Liver (tissue), 9 donors: ENCODE data around the gene ZDHHC14. TPM values are rescaled to one million over a fixed set of nuclear protein-coding genes. Genes with fewer than 3 reads are reported as not detected.
A peak's percentile ranks its signal among the peaks of the same experiment; 100 is the strongest.

Experiments
- DNase-seq: peaks from one replicate; pipeline ENCODE4 v3.0.0-alpha.2; 2017; ENCODE audit warnings: low spot score
- H3K27ac ChIP-seq, 2 donors: one replicate each; pipeline ENCODE4 v1.7.0; 2013; ENCODE audit warnings: inconsistent platforms in 2 of 2, low read length in 2 of 2, control low read depth in 1 of 2, low read depth in 1 of 2, mild to moderate bottlenecking in 1 of 2
- H3K27me3 ChIP-seq, 4 donors: one replicate each; pipeline versions ENCODE4 v1.6.1 to v1.7.0; 2013; ENCODE audit warnings: low read length in 3 of 4, inconsistent platforms in 1 of 4, mild to moderate bottlenecking in 1 of 4, moderate library complexity in 1 of 4; ENCODE audit not compliant: control insufficient read depth in 4 of 4, insufficient read depth in 4 of 4
- H3K36me3 ChIP-seq, 4 donors: one replicate each; pipeline versions ENCODE4 v1.6.1 to v1.7.0; 2013; ENCODE audit warnings: low read length in 3 of 4, mild to moderate bottlenecking in 3 of 4, low read depth in 1 of 4, moderate library complexity in 1 of 4; ENCODE audit not compliant: control insufficient read depth in 4 of 4, insufficient read depth in 3 of 4
- H3K4me1 ChIP-seq, 4 donors: one replicate each; pipeline versions ENCODE4 v1.6.1 to v1.7.0; 2013; ENCODE audit warnings: low read length in 3 of 4, mild to moderate bottlenecking in 3 of 4, moderate library complexity in 1 of 4; ENCODE audit not compliant: control insufficient read depth in 4 of 4, insufficient read depth in 4 of 4
- H3K4me3 ChIP-seq, 3 donors: one replicate each; pipeline versions ENCODE4 v1.6.1 to v1.7.0; 2013; ENCODE audit warnings: low read length in 3 of 3, control low read depth in 1 of 3, low read depth in 1 of 3, mild to moderate bottlenecking in 1 of 3
- H3K9ac ChIP-seq, 2 donors: one replicate each; pipeline ENCODE4 v1.7.0; 2013; ENCODE audit warnings: low read length in 2 of 2, mild to moderate bottlenecking in 2 of 2, moderate library complexity in 2 of 2, control low read depth in 1 of 2, low read depth in 1 of 2
- H3K9me3 ChIP-seq, 4 donors: one replicate each; pipeline versions ENCODE4 v1.6.1 to v1.7.0; 2013; ENCODE audit warnings: low read length in 3 of 4; ENCODE audit not compliant: control insufficient read depth in 4 of 4
- ATF3 ChIP-seq: IDR thresholded peaks from 2 replicates; pipeline ENCODE4 v1.6.1; 2016; ENCODE audit warnings: antibody characterized with exemption
- CTCF ChIP-seq: fragments of 150-350 bp; IDR thresholded peaks from 2 replicates; pipeline ENCODE4 v1.5.1; 2017; ENCODE audit warnings: improper control_type of control experiment, low read depth, low read length; ENCODE audit not compliant: missing input control
- EGR1 ChIP-seq, 2 donors: IDR thresholded peaks; 2 replicates each; pipeline ENCODE4 v1.6.1; 2016 to 2018; ENCODE audit warnings: antibody characterized with exemption in 2 of 2, low read depth in 2 of 2
- FOXA1 ChIP-seq: IDR thresholded peaks from 2 replicates; pipeline ENCODE4 v1.6.1; 2016; ENCODE audit warnings: antibody characterized with exemption
- RAD21 ChIP-seq, 2 donors: IDR thresholded peaks; 2 replicates each; pipeline ENCODE4 v1.6.1; 2016; ENCODE audit warnings: antibody characterized with exemption in 2 of 2, mild to moderate bottlenecking in 2 of 2
- REST ChIP-seq: IDR thresholded peaks from 2 replicates; pipeline ENCODE4 v1.6.1; 2016; ENCODE audit warnings: antibody characterized with exemption, mild to moderate bottlenecking
- RXRA ChIP-seq, 2 donors: IDR thresholded peaks; 2 replicates each; pipeline ENCODE4 v1.6.1; 2017 to 2018; ENCODE audit warnings: antibody characterized with exemption in 2 of 2, mild to moderate bottlenecking in 1 of 2
- YY1 ChIP-seq: IDR thresholded peaks from 2 replicates; pipeline ENCODE4 v1.6.1; 2016; ENCODE audit warnings: antibody characterized with exemption, mild to moderate bottlenecking
- WGBS: extraction: QIAGEN DNeasy Blood & Tissue Kit; methylation state at CpG from one replicate; pipeline ENCODE4 v1.1.7; 2013; 5-methylcytosine and 5-hydroxymethylcytosine counted together
- polyA plus RNA-seq, 2 donors: library from polyadenylated mRNA; stranded (reverse) in 1 of 2; unstranded in 1 of 2; fragments of 200-250 nt in 1 of 2; fragments of >200 nt in 1 of 2; fragmentation: Nextera tagmentation in 1 of 2; extraction: Ambion mirVana in 1 of 2; gene quantifications; one replicate each; pipeline versions ENCODE4 v1.2.1 to v1.2.3, GENCODE V29; 2013 to 2015
- total RNA-seq, 2 donors: library from RNA; depleted of rRNA; stranded (reverse); fragments of >200 nt; gene quantifications; one replicate each; pipeline ENCODE4 v1.2.3, GENCODE V29; 2014
- donor health status: healthy.
- donor health status: healthy.
- donor health status: healthy.
- donor health status: healthy.
- donor health status: healthy.

The ZDHHC14 gene
- 10 to 100 TPM; 11.0 to 11.7 TPM for total RNA-seq
- polyA plus RNA-seq: 1 to 10 TPM; 4.4 to 5.7 TPM

- peak; percentile 91 for DNase-seq
- H3K27ac ChIP-seq: peak within 1 kb of the TSS; percentile 77 to 93
- peak within 1 kb of the TSS; percentile 85 to 95 (median 94) for H3K4me3 ChIP-seq
- no peaks in the 10 kb centered on the region for H3K36me3 ChIP-seq
- no peaks in the 10 kb centered on the region for H3K9me3 ChIP-seq
- peaks cover 5 to 25% (median 12%) of the 10 kb centered on the region in 4 donors for H3K4me1 ChIP-seq
- peak within 1 kb of the TSS; percentile 76 to 81 for H3K9ac ChIP-seq
- WGBS: under 1% methylated on average over 106 of the region's 106 CpGs
- no peaks in the 10 kb centered on the region for H3K27me3 ChIP-seq
- TF ChIP-seq YY1 (peak; percentile 26), FOXA1 (no peak), RXRA (IDR thresholded peaks at IDR 0.05) (no peak), REST (no peak), EGR1 (IDR thresholded peaks at IDR 0.05; ENCODE audit: low read depth in 2 of 2) (no peak), ATF3 (no peak), RAD21 (IDR thresholded peaks at IDR 0.05) (peak in 1 of 2 donors; percentile 4)
Measured at GRCh38 chr6:157380779-157381561, at the start of gene ZDHHC14. Gene ZDHHC14, plus strand, starts transcription at chr6:157381190.

GRCh38 chr6:157332813-157333212 lies 48.2 kb upstream of the ZDHHC14 start:
- H3K9me3 ChIP-seq: no peaks in the 10 kb centered on the region
- no peak for DNase-seq
- H3K27ac ChIP-seq: no peak overlapping the region
- H3K36me3 ChIP-seq: no peaks in the 10 kb centered on the region
- H3K27me3 ChIP-seq: peaks cover 0 to 4% (median 0%) of the 10 kb centered on the region in 4 donors
- H3K4me1 ChIP-seq: no peaks in the 10 kb centered on the region
- 71% methylated on average over 7 of the region's 7 CpGs for WGBS
- TF ChIP-seq EGR1 (IDR thresholded peaks at IDR 0.05; ENCODE audit: low read depth in 2 of 2): no peak
- H3K9ac ChIP-seq: no peak overlapping the region
- no peak overlapping the region for H3K4me3 ChIP-seq

GRCh38 chr6:157333537-157333936 lies 47.5 kb upstream of the ZDHHC14 start:
- Histone ChIP-seq H3K27me3 (peaks cover 0 to 4% (median 0%) of the 10 kb centered on the region in 4 donors), H3K4me3 (no peak overlapping the region), H3K27ac (no peak overlapping the region), H3K36me3 (no peaks in the 10 kb centered on the region), H3K4me1 (no peaks in the 10 kb centered on the region), H3K9me3 (no peaks in the 10 kb centered on the region), H3K9ac (no peak overlapping the region)
- no peak for DNase-seq
- no peak for TF ChIP-seq RXRA (IDR thresholded peaks at IDR 0.05)
- no peak for TF ChIP-seq CTCF
- 95% methylated on average over 4 of the region's 4 CpGs for WGBS
